Gastrocnemius medialis (tissue), 4 donors: ENCODE results near the gene NPAS2.

Source experiments
- CTCF ChIP-seq, 5 experiments: fragments of 450-650 bp in 3 of 5; fragments of 200-600 bp in 2 of 5; sonication (generic) in 2 of 5; IDR thresholded peaks in 4 of 5; conservative IDR thresholded peaks in 1 of 5; 1 replicate in 4 of 5; 2 replicates in 1 of 5; pipeline ENCODE4 v1.5.1; 2016 to 2019; ENCODE audit warnings: antibody characterized with exemption in 5 of 5, mild to moderate bottlenecking in 3 of 5, moderate library complexity in 3 of 5
- POLR2A ChIP-seq, 2 donors: fragments of 450-650 bp; IDR thresholded peaks; one replicate each; pipeline ENCODE4 v1.6.1; 2017; ENCODE audit warnings: antibody characterized with exemption in 2 of 2, mild to moderate bottlenecking in 2 of 2, moderate library complexity in 2 of 2

DNA sequence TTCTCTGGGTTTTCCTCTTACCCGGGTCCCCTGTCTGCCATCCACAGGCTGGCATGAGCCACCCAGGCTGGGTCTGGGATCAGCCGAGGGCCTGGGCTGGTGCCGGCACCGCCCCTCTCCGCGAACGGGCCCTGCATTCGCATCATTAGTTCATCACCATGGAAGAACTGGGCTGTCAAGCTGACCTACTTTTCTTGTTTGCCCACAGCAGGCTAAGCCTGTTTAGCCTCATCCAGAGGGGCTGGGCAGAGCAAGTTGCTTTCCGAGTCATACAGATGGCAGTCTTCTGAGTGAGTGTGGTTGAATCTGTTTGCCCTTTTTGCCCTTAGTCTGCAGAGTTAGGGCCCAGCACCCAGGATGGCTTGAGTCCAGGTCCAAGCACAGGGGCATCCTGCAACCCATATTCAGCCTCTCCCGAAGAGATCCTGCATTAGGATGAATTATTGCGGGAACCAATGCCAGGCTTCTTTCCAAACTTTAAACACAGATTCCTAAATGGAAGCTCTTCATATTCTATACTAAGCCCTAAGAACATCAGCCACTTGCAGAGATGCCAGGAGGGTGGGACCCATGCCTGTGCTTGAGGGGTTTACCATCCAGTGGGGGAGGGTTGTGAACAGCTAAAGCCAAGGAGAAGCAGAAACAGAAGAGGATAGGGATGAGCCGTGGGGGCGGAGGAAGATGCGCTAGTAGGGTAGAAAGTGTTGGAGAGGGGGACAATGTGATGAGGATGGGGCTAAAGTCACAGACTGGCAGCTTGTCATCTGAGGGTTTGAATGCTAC, 68.0 kb downstream of the NPAS2 start:
- TF ChIP-seq CTCF (IDR thresholded peaks at IDR 0.05 in 4 of 5, conservative IDR thresholded peaks at IDR 0.05 in 1 of 5) (no peak), POLR2A (IDR thresholded peaks at IDR 0.05) (no peak)
